IPS-11a (cell line): ENCODE measurements around the gene TMEM184B.

Experiments
- H3K4me3 ChIP-seq: one replicate; pipeline ENCODE4 v1.5.1; 2013; ENCODE audit warnings: low read depth, low read length, control low read depth

Gene TMEM184B

DNA sequence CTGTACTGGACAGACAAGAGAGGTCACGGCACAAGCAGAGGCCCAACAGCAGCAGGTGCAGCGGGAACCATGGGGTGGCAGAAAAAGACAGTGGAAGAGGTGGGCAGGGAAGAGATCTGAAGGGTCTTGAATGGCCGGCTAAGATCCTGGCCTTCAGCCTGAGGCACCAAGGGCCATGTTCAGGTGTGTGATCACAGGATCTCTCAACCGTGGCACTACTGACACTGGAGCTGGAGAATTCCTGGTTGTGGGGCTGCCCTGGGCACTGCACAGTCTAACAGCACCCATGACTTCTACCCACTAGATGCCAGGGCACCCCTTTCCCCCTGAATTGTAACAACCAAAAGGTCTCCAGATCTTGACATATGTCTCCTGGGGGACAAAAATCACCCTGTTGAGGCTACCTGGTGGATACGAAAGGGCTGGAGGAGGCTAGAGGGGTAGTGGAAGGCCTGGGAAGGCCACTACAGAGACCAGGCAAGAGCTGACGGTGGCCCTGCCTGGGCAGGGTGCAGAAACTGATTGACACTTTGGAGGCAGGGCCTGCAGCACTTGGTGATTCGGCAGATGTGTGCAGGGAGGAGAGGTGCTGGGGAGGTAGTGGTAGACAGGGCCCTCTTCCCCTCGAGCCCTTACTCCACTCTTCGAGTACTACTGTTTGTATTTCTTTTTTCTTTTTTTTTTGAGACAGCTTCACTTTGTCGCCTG is 36.1 kb upstream of the TMEM184B start:
- H3K4me3 ChIP-seq = no peak overlapping the region

DNA sequence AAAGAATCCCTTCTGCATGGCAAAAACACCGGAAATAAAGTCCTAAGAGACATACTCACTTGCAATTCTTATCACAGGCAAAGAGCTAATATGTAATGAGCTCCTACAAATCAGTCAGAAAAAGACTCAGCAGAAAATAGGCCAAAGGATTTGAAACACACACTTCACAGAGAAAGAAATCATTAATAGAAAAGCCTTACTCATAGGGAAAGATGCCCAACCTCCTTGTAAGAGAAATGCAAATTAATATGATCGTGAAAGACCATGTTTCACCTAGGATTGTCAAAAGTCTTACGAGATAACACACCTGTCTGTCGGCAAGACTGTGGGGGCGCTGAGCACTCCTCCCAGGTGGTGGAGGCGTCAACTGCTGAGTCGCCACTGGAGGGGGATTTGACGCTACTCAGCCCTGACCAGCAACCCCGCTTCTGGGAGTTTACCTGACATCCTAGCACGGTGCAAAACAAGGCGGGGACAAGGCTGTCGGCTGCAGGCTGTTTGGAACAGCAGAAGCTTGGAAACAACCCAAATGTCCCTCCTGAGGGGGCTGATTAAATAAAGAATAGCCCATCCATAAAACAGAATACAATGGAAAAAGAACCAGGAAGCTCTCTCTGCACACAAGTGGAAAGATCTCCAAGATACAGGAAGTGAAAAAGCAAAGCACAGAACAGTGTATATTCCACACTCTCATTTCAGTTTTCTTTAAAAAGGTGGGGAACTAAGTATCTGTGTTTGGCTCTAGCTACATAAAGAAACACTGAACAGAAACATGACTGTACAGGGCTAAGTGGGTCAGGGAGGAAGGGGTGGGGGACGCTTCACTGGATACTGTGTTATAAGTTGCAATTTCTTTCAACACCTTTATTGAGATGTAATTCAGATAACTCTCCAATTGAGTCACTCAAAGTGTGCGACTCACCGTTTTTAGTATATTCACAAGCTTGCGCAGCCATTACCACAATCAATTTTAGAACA is 33.0 kb upstream of the TMEM184B start:
- no peak overlapping the region for H3K4me3 ChIP-seq

DNA sequence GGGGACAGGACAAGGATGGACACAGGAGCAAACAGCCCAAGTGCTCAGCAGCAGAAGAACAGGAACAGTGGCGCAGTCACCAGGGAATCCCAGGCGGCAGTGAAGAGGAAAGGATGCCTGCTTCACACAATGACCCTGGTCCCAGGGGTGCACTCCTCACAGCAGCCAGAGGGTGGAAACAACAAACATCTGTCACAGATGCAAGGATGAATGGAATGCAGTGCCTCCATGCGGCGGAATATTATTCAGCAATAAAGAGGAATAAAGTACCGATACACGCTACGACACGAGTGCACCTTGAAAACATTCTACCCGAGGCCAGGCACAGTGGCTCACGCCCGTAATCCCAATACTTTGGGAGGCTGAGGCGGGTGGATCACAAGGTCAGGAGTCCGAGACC is 31.7 kb upstream of the TMEM184B start:
- H3K4me3 ChIP-seq = no peak overlapping the region

DNA sequence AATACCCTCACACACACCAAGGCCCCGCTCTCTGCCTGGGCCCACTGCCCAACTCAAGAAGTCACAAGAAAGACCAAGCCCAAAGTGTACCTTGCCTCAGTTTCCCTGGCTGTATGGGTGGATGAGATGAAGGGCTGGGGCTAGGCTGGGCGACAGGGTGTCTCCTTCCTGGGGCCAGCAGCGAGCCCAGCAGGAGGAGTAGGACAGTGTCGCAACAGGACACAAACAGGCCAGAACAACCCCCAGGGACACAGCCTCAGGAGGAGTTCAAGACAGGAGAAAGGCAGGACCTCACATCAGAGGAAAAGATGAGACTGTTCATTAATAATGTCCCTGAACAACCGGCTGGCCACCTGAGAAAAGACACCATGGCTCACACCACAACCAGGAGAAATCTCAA is 31.2 kb upstream of the TMEM184B start:
- H3K4me3 ChIP-seq = no peak overlapping the region

GRCh38 chr22:38302906-38303305 is 30.1 kb upstream of the TMEM184B start:
- no peak overlapping the region for H3K4me3 ChIP-seq

- H3K4me3 ChIP-seq = no peak overlapping the region
Measured at GRCh38 chr22:38300946-38301345, 28.1 kb upstream of the TMEM184B start.

DNA sequence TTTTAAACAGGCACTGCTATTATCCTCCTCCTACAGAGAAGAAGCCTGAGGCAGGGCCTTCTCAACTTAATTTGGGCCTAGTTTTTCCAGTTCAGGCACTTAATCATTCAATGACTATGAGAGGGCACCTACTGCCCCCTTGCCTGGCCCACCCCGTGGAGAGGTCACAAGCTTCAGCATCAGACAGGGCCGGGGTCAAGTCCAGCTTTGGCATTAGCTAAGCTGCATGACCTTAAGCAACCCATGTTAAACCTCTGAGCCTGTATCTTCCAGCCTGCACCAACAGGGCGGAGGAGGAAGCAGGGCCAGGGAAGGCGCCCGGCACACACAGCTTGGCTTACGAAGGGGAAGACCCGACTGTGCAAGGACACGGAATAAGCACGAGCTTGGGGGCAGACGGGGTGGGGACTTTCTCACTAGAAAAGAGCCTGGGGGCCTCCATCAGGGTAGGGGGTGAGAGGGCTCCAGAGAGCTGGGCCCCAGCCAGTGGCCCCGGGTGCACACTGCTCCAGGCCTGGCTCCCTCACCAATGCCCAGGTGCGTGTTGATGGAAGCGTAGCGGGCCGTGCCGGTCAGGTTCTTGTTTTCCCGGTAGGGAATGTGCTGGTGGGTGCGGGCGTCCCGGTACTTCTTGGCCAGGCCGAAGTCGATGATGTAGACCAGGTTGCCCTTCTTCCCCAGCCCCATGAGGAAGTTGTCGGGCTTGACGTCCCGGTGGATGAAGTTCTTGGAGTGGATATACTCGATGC is 27.6 kb upstream of the TMEM184B start:
- no peak overlapping the region for H3K4me3 ChIP-seq

DNA sequence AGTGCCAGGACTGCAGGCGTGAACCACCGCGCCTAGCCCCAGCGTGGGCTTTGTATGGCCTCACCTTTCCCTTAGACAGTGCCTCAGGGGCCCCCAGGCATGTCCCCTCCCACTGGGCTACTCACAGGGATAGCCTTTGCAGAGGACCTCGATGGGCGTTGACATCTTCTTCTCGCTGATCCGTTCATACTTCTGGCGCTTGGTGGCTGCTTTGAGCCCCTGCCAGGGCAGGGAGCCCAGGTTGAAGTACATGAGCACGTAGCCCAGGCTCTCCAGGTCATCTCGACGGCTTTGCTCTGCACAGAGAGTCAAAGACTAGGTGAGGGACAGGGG is 26.9 kb upstream of the TMEM184B start:
- H3K4me3 ChIP-seq = no peak overlapping the region

DNA sequence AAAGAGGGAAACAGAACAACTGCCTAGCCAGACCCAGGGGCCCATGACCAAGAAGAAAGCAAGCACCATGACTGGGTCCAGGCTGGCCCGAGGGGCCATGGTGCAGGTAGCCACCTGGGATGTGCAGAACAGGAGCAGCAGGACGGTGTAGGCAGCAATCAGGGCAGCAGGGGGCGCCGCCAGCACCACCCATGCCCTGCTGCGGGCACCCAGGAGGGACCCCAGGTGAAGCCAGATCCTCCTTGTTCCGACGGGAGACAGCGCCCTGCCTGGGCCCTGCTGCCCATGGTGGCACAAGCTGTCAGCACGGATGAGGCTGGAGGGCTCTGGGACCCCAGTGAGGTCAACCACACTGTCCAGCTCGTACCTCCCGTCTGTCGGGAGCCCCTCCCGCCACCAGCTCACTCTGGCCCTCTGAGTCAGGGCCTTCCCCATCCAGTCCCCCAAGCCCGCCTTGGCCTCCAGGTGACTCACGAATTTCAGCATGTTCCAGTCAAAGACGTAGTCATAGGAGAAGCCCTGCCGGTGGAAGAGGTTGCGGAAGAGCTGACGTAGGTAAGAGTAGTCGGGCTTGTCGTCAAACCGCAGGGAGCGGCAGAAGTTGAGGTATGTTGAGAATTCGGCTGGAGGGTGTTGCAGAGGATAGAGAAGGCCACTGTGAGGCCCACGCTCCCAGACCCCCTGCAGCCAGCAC is 25.6 kb upstream of the TMEM184B start:
- no peak overlapping the region for H3K4me3 ChIP-seq

GRCh38 chr22:38296372-38296771 is 23.6 kb upstream of the TMEM184B start:
- H3K4me3 ChIP-seq = no peak overlapping the region

- H3K4me3 ChIP-seq = no peak overlapping the region
Measured at GRCh38 chr22:38295863-38296262, 23.1 kb upstream of the TMEM184B start.

DNA sequence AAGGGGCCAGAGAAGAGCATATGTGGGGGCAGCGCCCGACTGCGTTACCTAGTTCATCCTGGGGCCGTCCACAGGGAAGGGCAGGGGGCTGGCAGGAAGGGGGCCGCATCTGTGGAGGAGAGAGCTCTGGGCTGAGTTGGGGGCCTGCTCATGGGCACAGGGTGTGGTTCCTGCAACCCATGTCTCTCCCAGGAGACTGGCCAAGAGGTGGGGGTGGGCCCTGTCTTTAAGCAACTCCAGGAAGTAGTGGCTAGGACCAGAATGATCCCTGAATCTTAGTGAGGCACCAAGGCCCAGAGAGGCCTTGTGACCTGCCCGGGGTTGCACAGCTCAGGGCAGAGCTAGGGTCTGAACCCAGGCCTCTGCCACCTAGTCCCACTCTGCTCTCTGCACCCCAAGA is 22.5 kb upstream of the TMEM184B start:
- no peak overlapping the region for H3K4me3 ChIP-seq

GRCh38 chr22:38294193-38294592 is 21.4 kb upstream of the TMEM184B start:
- no peak overlapping the region for H3K4me3 ChIP-seq

DNA sequence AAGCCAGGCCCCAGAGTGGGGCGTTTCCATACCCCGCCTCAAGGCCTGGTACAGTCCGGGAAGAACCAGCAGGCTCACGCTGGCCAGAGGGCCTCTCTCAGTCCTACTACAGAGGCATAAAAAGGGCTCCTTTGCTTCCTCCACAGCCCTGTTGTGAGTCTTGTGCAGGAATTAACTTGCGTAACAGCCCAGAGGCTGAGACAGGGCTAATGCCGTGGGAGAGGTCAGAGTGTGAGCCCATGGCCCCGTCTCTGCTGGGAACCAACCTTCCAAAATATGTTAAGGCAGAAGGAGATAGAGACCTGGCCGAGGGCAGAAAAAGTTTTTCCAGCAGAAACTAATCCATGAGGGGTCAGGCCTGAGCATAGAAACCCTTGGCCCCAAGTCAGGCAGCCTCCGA is 19.9 kb upstream of the TMEM184B start:
- H3K4me3 ChIP-seq = no peak overlapping the region

DNA sequence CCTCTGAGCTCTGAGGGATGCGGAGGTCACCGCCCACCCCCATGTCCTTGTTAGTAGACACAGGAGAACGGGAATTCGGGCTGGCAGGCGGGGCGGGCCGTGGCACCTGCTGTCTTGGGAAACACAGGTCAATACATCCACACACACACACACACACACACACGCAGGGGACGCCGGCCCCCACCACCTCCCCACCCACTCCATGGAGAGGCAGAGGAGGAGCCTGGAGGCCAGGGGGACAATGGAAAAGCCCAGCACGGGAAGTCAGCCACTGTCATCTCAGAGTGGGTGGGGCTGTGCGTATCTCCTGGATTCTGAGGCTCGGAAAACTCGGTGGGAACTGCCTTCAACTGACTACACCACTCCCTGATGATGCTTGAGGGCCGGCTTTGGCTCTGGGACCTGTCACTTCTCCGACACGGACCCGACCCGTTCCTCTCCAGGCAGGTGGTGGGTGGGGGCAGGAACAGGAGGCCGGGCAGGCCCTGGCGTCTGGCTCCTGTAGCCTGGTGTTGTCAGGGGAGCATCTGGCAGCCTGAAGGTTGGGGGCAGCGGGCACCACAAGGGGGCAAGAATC is 18.5 kb upstream of the TMEM184B start:
- H3K4me3 ChIP-seq = no peak overlapping the region

GRCh38 chr22:38290347-38290746 is 17.5 kb upstream of the TMEM184B start:
- H3K4me3 ChIP-seq = no peak overlapping the region

DNA sequence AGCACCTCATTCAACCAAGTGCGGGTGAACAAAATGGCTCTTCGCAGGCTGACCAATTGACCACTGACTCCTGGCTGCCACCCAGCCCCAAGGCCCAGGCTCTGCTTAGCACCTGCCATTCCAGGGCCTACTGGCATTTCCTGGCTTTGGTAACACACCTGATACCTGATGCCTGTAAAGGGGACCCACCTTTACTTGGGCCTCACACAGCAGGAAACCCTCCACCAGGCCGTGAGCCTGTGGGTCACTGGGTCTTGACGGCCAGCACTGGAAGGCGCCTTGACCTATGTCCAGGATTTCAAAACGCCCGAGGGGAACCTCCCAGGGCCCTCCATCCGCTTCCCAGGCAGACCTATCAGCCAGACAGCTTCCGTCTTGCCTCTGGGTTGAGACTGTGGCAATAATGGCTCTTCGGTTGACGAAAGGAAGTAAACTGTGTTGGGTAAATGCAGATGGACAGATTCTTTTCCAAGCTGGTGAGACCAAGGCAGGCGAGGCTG is 16.8 kb upstream of the TMEM184B start:
- no peak overlapping the region for H3K4me3 ChIP-seq

DNA sequence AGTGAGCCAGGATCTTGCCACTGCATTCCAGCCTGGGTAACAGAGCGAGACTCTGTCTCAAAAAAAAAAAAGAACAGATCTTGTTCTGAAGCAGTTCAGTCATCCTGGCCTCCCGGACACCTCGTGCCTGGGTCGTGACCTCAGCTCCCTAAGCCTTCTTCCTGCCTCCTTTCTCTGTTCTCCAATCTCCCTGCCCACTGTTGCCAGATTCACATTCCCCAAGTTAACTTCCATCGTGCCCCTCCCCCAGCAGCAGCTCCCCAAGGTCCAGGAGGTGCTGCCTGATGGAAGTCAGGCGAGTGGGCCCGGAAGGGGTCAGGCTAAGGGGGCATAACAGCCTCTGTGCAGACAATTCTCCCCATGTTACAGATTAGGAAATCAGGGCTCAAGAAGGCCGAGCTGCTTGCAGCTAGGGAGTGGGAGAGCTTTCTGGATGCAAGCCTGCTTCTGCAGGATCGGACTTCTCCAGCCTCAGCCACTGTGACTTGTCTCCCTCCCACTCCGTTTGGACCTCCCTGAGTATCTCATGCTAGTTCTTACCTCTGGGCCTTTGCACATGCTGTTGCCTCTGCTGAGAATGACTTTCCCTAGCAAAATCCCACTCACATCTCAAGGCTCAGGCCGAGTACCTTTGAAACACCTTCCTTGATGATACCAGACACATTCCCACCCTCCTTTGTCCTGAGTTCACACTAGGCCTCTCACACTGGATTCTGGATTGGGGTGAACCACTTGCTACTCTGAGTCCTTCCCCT is 14.3 kb upstream of the TMEM184B start:
- no peak overlapping the region for H3K4me3 ChIP-seq

DNA sequence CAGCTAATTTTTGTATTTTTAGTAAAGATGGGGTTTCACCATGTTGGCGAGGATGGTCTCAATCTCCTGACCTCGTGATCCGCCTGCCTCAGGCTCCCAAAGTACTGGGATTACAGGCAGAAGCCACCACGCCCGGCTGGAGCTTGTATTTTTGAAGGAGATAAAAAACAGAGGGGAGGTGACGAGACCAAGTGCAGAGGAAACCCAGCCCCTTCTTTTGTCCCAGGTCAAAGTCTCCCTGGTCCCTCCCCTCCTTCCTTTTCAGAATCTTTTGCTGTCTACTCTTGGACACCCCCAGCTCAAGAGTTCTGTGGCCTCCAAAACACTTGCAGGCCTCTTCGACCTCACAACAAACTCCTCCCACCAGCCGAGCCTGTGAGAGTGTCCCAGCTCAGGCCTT is 12.2 kb upstream of the TMEM184B start:
- no peak overlapping the region for H3K4me3 ChIP-seq

- no peak overlapping the region for H3K4me3 ChIP-seq
Measured at GRCh38 chr22:38284042-38284402, 11.2 kb upstream of the TMEM184B start.
